Stimulated activated effector memory CD8-positive, alpha-beta T cell treated with anti-CD3 and anti-CD28 coated beads, Interleukin-12 subunit alpha, Interleukin-12 subunit beta, amount 100 ng/mL, for 72 hours (primary cell): ENCODE measurements around the gene AURKAIP1.
"Not testable (repeated sequence)": the region's sequence is repeated elsewhere in the genome, so short reads cannot be mapped to it uniquely, and the experiment has no call there.

Experiments
- ATAC-seq: fragments of 150-1000 bp; cut with Tn5 transposase; 2 replicates; pipeline ENCODE4 v1.10.0; 2021
- DNase-seq, 2 donors: peaks; one replicate each; pipeline ENCODE4 v3.0.0; 2021 to 2022; ENCODE audit warnings: low spot score in 2 of 2
- H3K27ac Mint-ChIP-seq: one replicate; pipeline ENCODE4 v1.8.0; 2022; ENCODE audit warnings: mild to moderate bottlenecking, mixed read lengths
- H3K36me3 Mint-ChIP-seq: one replicate; pipeline ENCODE4 v1.8.0; 2022; ENCODE audit warnings: mild to moderate bottlenecking, mixed read lengths
- H3K4me1 Mint-ChIP-seq: one replicate; pipeline ENCODE4 v1.8.0; 2022; ENCODE audit warnings: mixed read lengths
- H3K4me3 Mint-ChIP-seq: one replicate; pipeline ENCODE4 v1.8.0; 2022; ENCODE audit warnings: mild to moderate bottlenecking, mixed read lengths
- H3K9me3 Mint-ChIP-seq: one replicate; pipeline ENCODE4 v1.8.0; 2022; ENCODE audit warnings: mixed read lengths

The AURKAIP1 gene

GRCh38 chr1:1374929-1375662 is at the start of gene AURKAIP1:
TSS of gene AURKAIP1 (minus strand) at chr1:1375207. CDS start at chr1:1374756, 451 bp downstream.
- Mint-ChIP-seq H3K36me3 (peaks cover 13% of the 10 kb centered on the region), H3K9me3 (no peaks in the 10 kb centered on the region), H3K27ac (peak within 1 kb of the TSS; percentile 96), H3K4me3 (peak within 1 kb of the TSS; percentile 85), H3K4me1 (peaks cover 20% of the 10 kb centered on the region)
- ATAC-seq (peak; percentile 94), DNase-seq (peak; percentile 89 to 96)

DNA sequence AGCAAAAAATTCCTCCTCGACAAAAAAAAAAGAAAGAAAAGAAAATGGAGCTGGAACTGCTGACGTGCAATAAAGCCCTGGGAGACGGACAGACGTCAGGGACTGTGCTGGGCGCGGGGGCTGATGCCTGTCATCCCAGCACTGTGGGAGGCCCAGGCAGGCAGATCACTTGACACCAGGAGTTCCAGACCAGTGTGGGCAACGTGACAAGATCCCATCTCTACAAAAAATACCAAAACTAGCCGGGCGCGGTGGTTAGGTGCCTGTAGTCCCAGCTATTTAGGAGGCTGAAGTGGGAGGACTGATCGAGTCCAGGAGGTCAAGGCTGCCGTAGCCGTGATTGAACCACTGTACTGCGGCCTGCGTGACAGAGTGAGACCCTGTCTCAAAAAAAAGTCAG is 49.7 kb upstream of the AURKAIP1 start:
- ATAC-seq (no peak), DNase-seq (no peak)
- no peaks in the 10 kb centered on the region for H3K36me3 Mint-ChIP-seq
- no peak overlapping the region for H3K4me3 Mint-ChIP-seq
- H3K9me3 Mint-ChIP-seq: no peaks in the 10 kb centered on the region
- peaks cover 11% of the 10 kb centered on the region for H3K4me1 Mint-ChIP-seq
- no peak overlapping the region for H3K27ac Mint-ChIP-seq

GRCh38 chr1:1423245-1423597 is 48.2 kb upstream of the AURKAIP1 start:
- peaks cover 11% of the 10 kb centered on the region for H3K4me1 Mint-ChIP-seq
- DNase-seq (no peak), ATAC-seq (no peak)
- H3K27ac Mint-ChIP-seq: no peak overlapping the region
- H3K36me3 Mint-ChIP-seq: no peaks in the 10 kb centered on the region
- H3K4me3 Mint-ChIP-seq: no peak overlapping the region
- H3K9me3 Mint-ChIP-seq: no peaks in the 10 kb centered on the region

GRCh38 chr1:1422465-1423244 is 47.6 kb upstream of the AURKAIP1 start:
- H3K9me3 Mint-ChIP-seq: no peaks in the 10 kb centered on the region
- H3K4me3 Mint-ChIP-seq: no peak overlapping the region
- DNase-seq (no peak), ATAC-seq (peak; percentile 48)
- H3K27ac Mint-ChIP-seq: no peak overlapping the region
- peaks cover 14% of the 10 kb centered on the region for H3K4me1 Mint-ChIP-seq
- no peaks in the 10 kb centered on the region for H3K36me3 Mint-ChIP-seq

GRCh38 chr1:1421907-1422464 is 47.0 kb upstream of the AURKAIP1 start:
- no peak for ATAC-seq
- Mint-ChIP-seq H3K27ac (no peak overlapping the region), H3K4me3 (no peak overlapping the region), H3K4me1 (peaks cover 17% of the 10 kb centered on the region), H3K9me3 (no peaks in the 10 kb centered on the region), H3K36me3 (no peaks in the 10 kb centered on the region)
- DNase-seq: no peak

GRCh38 chr1:1421147-1421906 is 46.3 kb upstream of the AURKAIP1 start, which contains the start of gene ANKRD65:
TSS of gene ANKRD65 (minus strand) at chr1:1421276. CDS start at chr1:1421005, 271 bp downstream.
- Mint-ChIP-seq H3K36me3 (no peaks in the 10 kb centered on the region), H3K27ac (no peak within 1 kb of the TSS), H3K9me3 (no peaks in the 10 kb centered on the region), H3K4me3 (no peak within 1 kb of the TSS), H3K4me1 (peaks cover 17% of the 10 kb centered on the region)
- DNase-seq (no peak), ATAC-seq (no peak)

DNA sequence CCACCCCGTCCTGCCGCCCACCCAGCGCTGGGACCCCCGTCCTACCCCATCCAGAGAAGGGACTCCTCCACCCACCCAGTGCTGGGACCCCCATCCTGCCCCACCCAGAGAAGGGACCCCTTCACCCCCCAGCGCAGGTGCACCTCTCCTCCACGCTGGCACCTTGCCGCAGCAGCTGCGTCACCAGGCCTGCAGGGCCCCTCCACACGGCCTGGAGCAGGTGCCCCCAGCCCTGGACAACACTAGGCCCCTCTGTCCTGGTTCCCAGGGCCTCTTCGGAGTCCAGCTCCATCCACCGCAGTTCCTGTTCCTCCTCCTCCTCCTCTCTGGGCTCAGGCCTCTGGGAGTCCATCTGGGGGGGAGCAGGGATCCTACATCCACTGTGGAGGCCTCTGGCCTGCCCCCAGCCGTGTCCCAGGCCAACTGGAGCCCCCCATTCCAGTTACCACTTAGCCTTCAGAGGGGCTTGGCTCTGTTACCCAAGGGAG is 45.7 kb upstream of the AURKAIP1 start:
- no peaks in the 10 kb centered on the region for H3K36me3 Mint-ChIP-seq
- H3K4me1 Mint-ChIP-seq: peaks cover 17% of the 10 kb centered on the region
- H3K27ac Mint-ChIP-seq: no peak overlapping the region
- H3K9me3 Mint-ChIP-seq: no peaks in the 10 kb centered on the region
- no peak overlapping the region for H3K4me3 Mint-ChIP-seq
- ATAC-seq (no peak), DNase-seq (no peak)

- Mint-ChIP-seq H3K4me3 (no peak overlapping the region), H3K4me1 (peaks cover 17% of the 10 kb centered on the region), H3K27ac (no peak overlapping the region), H3K9me3 (no peaks in the 10 kb centered on the region), H3K36me3 (no peaks in the 10 kb centered on the region)
- ATAC-seq: no peak
- DNase-seq: no peak
Measured at GRCh38 chr1:1419813-1420653, 45.0 kb upstream of the AURKAIP1 start.

DNA sequence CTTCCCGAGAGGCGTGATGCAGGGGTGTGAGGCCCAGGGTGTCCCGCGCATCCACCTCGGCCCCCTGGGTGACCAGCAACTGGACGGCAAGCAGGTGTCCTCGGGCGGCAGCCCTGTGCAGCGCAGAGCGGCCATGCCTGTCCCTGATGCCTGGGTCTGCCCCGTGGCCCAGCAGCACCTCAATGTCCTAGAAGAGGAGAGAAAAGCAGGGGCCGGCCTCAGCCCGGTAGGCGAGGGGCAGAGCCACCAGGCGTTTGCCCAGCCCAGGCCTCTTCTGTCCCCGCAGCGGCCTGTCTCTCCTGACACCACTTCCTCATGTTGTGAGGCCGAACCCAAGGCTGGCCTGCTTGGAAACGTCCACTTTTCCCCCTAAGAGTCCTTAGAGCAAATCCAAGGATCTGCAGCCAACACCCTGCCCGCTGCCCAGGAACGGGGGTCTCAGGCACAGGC is 44.4 kb upstream of the AURKAIP1 start:
- Mint-ChIP-seq H3K36me3 (no peaks in the 10 kb centered on the region), H3K4me1 (peaks cover 17% of the 10 kb centered on the region), H3K4me3 (no peak overlapping the region), H3K27ac (no peak overlapping the region), H3K9me3 (no peaks in the 10 kb centered on the region)
- DNase-seq: no peak
- ATAC-seq: no peak

DNA sequence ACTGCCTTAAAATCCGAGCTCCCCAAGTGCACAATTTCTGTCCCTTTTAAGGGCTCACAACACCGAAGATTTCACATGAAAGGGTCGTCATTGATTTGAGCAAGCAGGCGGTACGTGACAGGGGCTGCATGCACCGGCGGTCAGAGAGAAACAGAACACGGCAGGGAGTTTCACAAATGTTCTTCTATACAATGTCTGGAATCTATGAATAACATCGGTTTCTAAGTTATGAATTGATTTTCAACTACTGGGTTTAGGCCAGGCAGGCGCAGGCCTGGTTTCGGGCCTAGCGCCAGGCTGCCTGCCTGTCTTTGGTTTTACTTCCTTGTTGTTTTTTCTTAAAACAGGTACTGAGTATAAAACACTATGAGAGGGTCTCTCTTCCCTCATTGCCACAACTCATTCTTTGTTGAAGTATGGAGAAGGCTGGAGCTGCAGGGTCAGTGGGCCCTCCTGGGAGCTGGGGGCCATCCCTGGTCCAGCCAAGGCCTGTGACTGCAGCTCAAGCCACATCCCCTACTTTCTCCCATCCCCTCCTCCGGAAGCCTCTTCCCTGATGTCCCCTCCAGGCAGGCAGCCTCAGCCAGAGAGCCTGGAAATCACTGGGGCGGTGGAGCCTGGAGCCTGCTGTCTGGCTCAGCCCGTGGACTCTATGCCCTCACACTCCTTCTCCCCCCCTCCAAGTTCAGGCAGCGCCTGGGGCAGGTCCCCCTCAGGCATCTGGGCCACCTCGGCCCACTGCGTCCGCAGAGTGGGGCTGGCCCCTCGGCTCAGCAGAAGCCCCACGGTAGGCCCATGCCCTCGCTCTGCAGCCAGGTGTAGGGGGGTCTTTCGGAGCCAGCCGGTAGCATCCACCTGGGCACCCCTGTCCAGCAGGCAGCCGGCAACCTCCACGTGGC is 43.7 kb upstream of the AURKAIP1 start:
- no peak overlapping the region for H3K27ac Mint-ChIP-seq
- ATAC-seq: no peak

GRCh38 chr1:1417825-1418463 is 42.9 kb upstream of the AURKAIP1 start:
- DNase-seq: not testable (repeated sequence)

More for the DNA sequence above, 43.7 kb upstream of the AURKAIP1 start:
- no peaks in the 10 kb centered on the region for H3K9me3 Mint-ChIP-seq
- H3K36me3 Mint-ChIP-seq: no peaks in the 10 kb centered on the region
- H3K4me3 Mint-ChIP-seq: no peak overlapping the region
- no peak for DNase-seq
- H3K4me1 Mint-ChIP-seq: peaks cover 17% of the 10 kb centered on the region

DNA sequence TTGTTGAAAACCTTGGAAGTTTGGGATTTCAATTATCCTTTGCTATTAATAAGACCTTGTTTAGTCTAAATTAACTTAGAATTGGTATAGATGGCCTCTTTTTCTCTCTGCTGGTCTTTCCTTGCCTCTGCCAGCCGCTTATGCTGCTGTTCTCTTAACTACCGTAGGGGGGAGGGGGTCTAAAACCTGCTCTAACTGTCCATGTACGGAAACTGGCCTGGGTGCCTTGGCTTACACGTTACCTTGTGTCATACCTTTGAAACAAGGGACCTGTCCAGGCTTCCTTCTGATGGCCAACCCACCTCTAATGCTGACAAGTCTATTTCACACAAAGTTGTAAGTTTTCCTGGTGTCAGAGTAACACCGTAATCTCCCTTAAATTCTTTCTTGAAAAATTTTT is 42.4 kb upstream of the AURKAIP1 start:
- DNase-seq, H3K9me3 Mint-ChIP-seq, ATAC-seq: not testable (repeated sequence)

More at GRCh38 chr1:1417825-1418463, 42.9 kb upstream of the AURKAIP1 start:
- H3K9me3 Mint-ChIP-seq, H3K36me3 Mint-ChIP-seq, H3K27ac Mint-ChIP-seq, ATAC-seq: not testable (repeated sequence)
- H3K4me1 Mint-ChIP-seq: peaks cover 12% of the 10 kb centered on the region
- peak overlapping the region; percentile 12 for H3K4me3 Mint-ChIP-seq

GRCh38 chr1:1415751-1416150 is 40.7 kb upstream of the AURKAIP1 start:
- H3K27ac Mint-ChIP-seq: no peak overlapping the region
- no peaks in the 10 kb centered on the region for H3K9me3 Mint-ChIP-seq
- no peak for ATAC-seq
- no peak overlapping the region for H3K4me3 Mint-ChIP-seq
- no peak for DNase-seq
- peaks cover 6% of the 10 kb centered on the region for H3K4me1 Mint-ChIP-seq
- peaks cover 1% of the 10 kb centered on the region for H3K36me3 Mint-ChIP-seq

More for the DNA sequence above, 42.4 kb upstream of the AURKAIP1 start:
- not testable (repeated sequence) for H3K27ac Mint-ChIP-seq, H3K36me3 Mint-ChIP-seq, H3K4me1 Mint-ChIP-seq
- H3K4me3 Mint-ChIP-seq: peak overlapping the region; percentile 12
